GM13976 (cell line): ENCODE results near the gene NUP93.

ENCODE experiments used
- DNase-seq: peaks from one replicate; pipeline ENCODE4 v3.0.0; 2012; ENCODE audit warnings: low spot score
- in situ Hi-C: fragments of 300-500 bp; cut with MboI; formaldehyde crosslinking; loops from one replicate; pipeline ENCODE4 v1.12.0; 2022; ENCODE audit warnings: low sequenced_read_pairs, mixed read lengths, inconsistent platforms; ENCODE audit not compliant: unreplicated experiment
- TF ChIP-seq, protein P1 (sequence below): IDR thresholded peaks from 2 replicates; pipeline ENCODE4 v1.5.1; 2012; ENCODE audit warnings: borderline replicate concordance, mild to moderate bottlenecking; ENCODE audit not compliant: insufficient read depth; ENCODE audit errors: extremely low read depth, missing control alignments, control extremely low read depth

Gene NUP93

GRCh38 chr16:56774016-56774680 is 44.2 kb downstream of the NUP93 start:
- DNase-seq = no peak
- TF ChIP-seq, protein P1, sequence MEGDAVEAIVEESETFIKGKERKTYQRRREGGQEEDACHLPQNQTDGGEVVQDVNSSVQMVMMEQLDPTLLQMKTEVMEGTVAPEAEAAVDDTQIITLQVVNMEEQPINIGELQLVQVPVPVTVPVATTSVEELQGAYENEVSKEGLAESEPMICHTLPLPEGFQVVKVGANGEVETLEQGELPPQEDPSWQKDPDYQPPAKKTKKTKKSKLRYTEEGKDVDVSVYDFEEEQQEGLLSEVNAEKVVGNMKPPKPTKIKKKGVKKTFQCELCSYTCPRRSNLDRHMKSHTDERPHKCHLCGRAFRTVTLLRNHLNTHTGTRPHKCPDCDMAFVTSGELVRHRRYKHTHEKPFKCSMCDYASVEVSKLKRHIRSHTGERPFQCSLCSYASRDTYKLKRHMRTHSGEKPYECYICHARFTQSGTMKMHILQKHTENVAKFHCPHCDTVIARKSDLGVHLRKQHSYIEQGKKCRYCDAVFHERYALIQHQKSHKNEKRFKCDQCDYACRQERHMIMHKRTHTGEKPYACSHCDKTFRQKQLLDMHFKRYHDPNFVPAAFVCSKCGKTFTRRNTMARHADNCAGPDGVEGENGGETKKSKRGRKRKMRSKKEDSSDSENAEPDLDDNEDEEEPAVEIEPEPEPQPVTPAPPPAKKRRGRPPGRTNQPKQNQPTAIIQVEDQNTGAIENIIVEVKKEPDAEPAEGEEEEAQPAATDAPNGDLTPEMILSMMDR = no peak
- in situ Hi-C loops = no loop called here

DNA sequence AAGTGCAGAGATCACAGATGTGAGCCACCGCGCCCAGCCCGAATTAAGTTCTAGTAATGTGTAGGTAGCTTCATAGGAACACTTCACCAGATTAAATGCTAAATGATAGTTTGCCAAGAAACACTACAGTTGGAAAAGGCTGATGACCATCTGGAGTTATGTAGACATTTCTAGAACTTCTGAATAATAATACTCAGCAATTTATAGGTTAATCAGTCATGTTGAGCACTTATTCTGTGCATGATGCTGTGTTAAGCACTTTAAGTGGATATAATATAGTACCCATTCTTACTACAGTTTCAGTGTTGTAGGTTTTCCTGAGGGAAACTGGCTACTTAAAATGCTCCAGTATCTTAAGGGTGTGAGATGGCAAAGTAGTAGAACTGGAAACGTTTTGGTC is 45.2 kb downstream of the NUP93 start:
- TF ChIP-seq, protein P1 = no peak
- no peak for DNase-seq
- in situ Hi-C loops = no loop called here

- DNase-seq = no peak
- in situ Hi-C loops = no loop called here
- TF ChIP-seq, protein P1 = no peak
Observed at GRCh38 chr16:56776562-56776961, 46.6 kb downstream of the NUP93 start.

DNA sequence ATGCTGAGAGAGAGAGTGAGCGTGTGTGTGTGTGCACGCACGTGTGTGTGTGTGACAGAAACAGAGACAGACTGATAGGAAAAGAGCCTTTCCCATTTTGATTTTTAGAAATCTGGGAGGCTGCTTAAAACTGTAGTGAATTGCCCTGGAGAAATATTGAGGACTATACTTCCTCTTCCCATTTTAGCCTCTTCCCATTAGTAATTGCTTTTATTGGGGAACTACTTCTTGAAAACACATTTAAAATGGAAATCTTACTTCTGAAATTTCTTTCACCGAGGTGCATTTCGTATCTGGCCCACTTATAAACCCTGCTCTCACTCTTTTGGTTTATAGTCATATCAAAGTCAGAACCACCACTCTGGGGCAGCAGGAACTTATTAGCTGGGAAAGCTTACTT is 47.1 kb downstream of the NUP93 start:
- DNase-seq = no peak
- in situ Hi-C loops = no loop called here
- TF ChIP-seq, protein P1 = no peak

- TF ChIP-seq, protein P1 = no peak
- no peak for DNase-seq
- in situ Hi-C loops = no loop called here
Observed at GRCh38 chr16:56777482-56777881, 47.6 kb downstream of the NUP93 start.

GRCh38 chr16:56779906-56780305 is 50.0 kb downstream of the NUP93 start:
- TF ChIP-seq, protein P1 = no peak
- in situ Hi-C loops = no loop called here
- DNase-seq = no peak
